Activated naive CD4-positive, alpha-beta T cell treated with anti-CD3 and anti-CD28 coated beads, Interleukin-2, amount 50 U/mL, for 72 hours (primary cell): ENCODE data around the gene ZBED5. TPM values are rescaled to one million over a fixed set of nuclear protein-coding genes. Genes with fewer than 3 reads are reported as not detected.

Source experiments
- ATAC-seq, 2 donors: fragments of 150-1000 bp; cut with Tn5 transposase; 2 replicates each; pipeline ENCODE4 v1.10.0; 2021; ENCODE audit warnings: mild to moderate bottlenecking in 2 of 2, moderate library complexity in 2 of 2
- DNase-seq, 2 donors: peaks; one replicate each; pipeline ENCODE4 v3.0.0; 2021 to 2022; ENCODE audit warnings: low spot score in 2 of 2
- H3K27ac Mint-ChIP-seq, 2 donors: one replicate each; pipeline ENCODE4 v1.8.0; 2022; ENCODE audit warnings: mild to moderate bottlenecking in 2 of 2, mixed read lengths in 2 of 2
- H3K36me3 Mint-ChIP-seq, 2 donors: one replicate each; pipeline ENCODE4 v1.8.0; 2022; ENCODE audit warnings: mixed read lengths in 2 of 2
- H3K9me3 Mint-ChIP-seq, 2 donors: one replicate each; pipeline ENCODE4 v1.8.0; 2022; ENCODE audit warnings: mixed read lengths in 2 of 2
- total RNA-seq, 2 donors: library from RNA; stranded (reverse); gene quantifications; one replicate each; pipeline ENCODE4 v1.2.3, GENCODE V29; 2022

ZBED5 gene
- total RNA-seq, 2 donors from 2014 or later = 41.2 to 43.6 TPM

DNA sequence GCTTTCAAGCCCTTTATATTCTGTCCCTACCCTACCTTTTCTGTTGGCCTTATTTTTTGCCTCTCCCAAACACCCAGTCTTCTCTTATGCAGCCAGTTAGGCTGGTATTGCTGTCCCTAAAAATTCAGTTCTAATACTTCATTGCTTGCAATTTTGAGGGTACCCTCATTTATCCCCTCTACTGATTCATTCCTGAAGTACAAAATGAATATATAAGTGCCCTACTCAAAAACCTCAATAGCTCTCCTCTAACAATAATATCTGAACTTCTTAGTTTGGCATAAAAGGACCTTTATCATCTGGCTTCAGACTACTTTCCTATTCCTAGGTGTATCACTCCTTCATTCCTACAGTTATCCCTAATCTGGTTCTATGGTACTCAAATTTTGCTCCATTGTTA, 43.9 kb downstream of the ZBED5 start:
- DNase-seq = no peak
- no peaks in the 10 kb centered on the region for H3K9me3 Mint-ChIP-seq
- peaks cover 1 to 10% of the 10 kb centered on the region in 2 donors for H3K36me3 Mint-ChIP-seq
- H3K27ac Mint-ChIP-seq = no peak overlapping the region
- no peak for ATAC-seq

DNA sequence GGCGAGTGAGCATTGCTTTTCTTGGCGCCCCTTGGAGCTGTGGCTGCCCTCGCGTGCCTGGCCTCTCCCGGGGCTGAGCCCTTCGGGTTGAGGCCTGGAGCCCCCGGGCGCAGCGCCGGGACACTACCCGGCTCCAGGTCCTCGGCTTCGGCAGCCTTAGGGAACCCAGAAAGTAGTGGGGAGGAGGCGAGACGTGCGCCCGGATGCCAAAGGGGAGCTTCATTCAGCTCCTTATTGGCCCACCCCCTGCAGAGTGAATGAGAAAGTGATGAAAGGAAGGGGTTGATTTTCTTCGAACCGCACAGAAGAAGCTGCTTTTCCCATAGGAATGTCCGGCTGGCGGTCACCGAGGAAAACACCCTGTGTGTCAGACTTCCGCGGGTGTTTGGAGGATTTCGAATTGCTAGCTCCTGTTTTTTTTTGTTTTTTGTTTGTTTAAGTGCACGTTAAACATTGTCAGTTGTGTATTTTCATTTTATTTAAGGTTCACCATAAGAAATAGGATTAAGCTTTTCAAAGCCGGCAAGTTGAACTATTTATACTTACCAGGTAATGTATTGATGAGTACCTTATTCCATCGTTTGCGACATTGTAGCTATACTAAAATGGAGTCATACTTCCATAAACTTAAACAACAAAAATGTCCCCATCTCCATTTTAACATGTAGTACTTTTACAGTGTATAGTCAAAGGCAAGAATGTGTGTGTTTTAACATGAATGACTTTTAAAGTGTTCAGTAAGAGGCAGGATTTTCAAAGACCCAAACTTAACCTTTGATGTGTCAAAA, 48.3 kb downstream of the ZBED5 start:
- no peaks in the 10 kb centered on the region for H3K9me3 Mint-ChIP-seq
- peak in 1 of 2 donors; percentile 48 for DNase-seq
- ATAC-seq = peak; percentile 19 to 21
- H3K27ac Mint-ChIP-seq = peak overlapping the region; percentile 99
- peaks cover 45 to 47% of the 10 kb centered on the region in 2 donors for H3K36me3 Mint-ChIP-seq

DNA sequence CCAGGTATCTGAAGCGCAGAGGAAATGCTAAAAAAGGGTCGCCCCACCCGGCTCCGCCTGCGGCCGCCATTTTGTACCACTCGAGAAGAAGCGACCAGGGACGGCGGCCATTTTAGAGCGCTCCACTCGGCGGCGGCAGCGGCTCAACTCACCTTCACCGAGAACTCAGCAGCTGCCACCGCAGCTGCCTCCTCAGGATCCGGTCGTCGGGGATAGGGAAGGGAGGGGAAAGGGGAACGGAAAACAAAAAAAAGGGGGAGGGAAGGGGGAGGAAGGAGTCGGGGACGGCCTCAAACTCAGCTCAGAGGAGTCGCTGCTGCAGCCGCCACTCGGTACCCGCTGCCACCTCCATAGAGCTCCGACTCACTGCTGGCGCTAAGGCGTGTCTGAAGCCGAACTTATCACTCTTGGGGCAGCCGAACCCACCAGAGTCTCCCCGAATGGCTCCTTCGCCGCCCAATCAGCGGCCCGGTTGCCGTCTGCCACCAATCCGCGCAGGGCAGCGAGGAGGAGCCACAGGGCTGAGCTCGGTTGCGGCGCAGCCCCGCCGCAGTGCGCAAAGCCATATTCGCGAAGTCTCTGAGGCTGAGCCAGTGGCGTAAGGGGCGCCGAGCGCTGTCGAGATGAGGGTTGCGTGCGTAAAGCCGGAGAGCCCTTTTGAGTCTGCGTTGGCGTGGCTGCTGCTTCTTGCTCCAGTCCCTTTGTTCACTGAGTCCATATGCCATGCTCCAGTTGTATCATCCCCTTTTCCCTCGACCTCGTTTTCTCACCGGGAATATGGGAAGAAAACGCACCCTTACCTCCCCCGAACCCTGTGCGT, 49.1 kb downstream of the ZBED5 start, which contains the start of gene EIF4G2:
EIF4G2 (minus strand) TSS at position 374 of the 820 bp plus-strand sequence.
- no peaks in the 10 kb centered on the region for H3K9me3 Mint-ChIP-seq
- peak; percentile 93 to 94 for ATAC-seq
- peak; percentile 98 to 99 for DNase-seq
- H3K27ac Mint-ChIP-seq = peak within 1 kb of the TSS; percentile 99
- H3K36me3 Mint-ChIP-seq = peaks cover 53 to 55% of the 10 kb centered on the region in 2 donors

DNA sequence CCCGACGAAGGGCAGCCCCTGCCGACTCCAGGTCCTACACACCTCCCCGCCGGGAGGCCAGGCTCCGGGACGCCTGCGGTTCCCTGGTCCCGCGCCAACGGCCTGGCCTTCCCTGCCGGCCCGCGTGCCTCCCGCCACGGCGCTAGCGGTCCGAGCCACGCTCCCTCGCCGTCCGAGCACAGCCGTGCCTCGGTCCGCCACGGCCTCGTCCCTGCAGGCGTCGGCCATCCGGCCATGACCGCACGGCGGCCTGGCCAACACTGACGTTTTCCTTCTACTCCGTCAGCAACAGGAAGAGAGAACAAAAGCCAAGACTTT, 49.7 kb downstream of the ZBED5 start:
- peak in 1 of 2 donors; percentile 83 for DNase-seq
- Mint-ChIP-seq H3K27ac (peak overlapping the region; percentile 99), H3K36me3 (peaks cover 59 to 60% of the 10 kb centered on the region in 2 donors), H3K9me3 (no peaks in the 10 kb centered on the region)
- ATAC-seq = no peak

DNA sequence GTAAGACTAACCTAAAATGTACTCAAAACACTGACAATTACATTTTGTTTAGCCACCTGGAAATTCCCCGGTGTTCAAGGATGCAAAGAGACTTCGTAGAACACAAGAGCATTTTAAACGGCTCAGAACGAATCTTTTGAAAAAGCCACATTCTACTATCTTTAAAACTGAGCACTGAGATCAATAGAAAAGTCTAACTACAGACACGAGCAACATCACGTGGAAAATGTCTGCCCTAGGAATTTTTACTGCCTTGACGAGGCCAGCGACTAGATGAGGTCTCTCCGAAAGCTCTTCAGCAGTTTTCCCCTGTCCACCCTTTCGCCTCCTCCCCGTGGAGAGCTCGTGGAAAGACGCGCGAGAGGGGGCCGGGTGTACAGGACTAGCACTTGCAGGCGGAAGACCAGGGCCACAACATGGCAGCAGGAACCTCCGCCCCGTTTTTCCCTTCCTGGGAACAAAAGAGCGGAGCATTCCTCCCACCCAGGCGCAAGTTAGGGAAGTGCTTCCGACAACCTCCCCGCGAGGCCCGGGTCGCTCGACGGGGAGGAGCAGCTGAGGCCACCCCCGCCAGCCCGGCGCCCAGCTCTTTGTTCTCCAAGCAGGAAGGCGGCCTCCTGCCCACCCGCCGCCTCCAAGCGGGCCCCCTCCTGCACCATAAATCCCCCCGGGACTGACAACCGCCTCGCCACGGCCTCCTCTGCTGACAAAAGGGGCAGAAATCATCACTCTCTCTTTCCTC, 50.2 kb downstream of the ZBED5 start:
- Mint-ChIP-seq H3K9me3 (no peaks in the 10 kb centered on the region), H3K27ac (peak overlapping the region; percentile 99), H3K36me3 (peaks cover 60 to 62% of the 10 kb centered on the region in 2 donors)
- DNase-seq (peak; percentile 47 to 73), ATAC-seq (peak; percentile 0 to 1)

DNA sequence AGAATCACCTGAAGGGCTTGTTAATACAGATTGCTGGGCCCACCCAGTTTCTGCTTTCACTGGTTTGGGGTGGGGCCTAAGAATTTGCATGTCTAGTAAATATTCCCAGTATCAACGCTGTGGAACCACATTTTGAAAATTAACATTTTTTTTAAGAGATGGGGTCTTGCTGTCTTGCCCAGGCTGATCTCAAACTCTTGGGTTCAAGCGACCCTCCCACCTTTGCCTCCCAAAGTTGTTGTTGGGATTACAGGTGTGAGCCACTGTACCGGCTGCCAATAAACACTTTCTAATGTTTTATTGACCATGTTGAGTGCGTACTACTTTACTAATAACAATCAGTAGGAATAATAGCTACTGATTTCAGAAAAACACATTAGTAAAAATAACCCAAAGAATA, 51.6 kb downstream of the ZBED5 start:
- DNase-seq (no peak), ATAC-seq (no peak)
- Mint-ChIP-seq H3K27ac (peak overlapping the region; percentile 99), H3K9me3 (no peaks in the 10 kb centered on the region), H3K36me3 (peaks cover 64 to 77% of the 10 kb centered on the region in 2 donors)

DNA sequence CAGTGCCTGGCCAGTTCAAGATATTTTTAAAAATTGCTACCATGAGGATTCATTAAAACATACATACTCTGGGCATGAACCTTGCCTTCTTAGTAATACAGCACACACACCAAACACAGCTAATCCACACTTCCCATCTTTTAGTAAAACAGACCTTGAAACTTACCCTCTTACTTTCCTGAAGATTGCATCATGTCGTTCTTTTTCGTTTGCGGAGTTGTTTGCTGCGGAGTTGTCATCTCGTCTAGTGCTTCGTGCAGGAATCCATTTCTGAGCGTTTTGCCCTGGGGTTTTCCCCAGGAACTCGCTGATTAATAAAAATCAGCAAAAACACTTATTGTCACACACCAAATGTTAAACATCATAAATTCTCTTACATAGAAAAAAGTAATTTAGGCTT, 52.1 kb downstream of the ZBED5 start:
- DNase-seq (no peak), ATAC-seq (no peak)
- no peaks in the 10 kb centered on the region for H3K9me3 Mint-ChIP-seq
- peak overlapping the region; percentile 82 to 94 for H3K27ac Mint-ChIP-seq
- H3K36me3 Mint-ChIP-seq = peaks cover 66 to 81% of the 10 kb centered on the region in 2 donors

DNA sequence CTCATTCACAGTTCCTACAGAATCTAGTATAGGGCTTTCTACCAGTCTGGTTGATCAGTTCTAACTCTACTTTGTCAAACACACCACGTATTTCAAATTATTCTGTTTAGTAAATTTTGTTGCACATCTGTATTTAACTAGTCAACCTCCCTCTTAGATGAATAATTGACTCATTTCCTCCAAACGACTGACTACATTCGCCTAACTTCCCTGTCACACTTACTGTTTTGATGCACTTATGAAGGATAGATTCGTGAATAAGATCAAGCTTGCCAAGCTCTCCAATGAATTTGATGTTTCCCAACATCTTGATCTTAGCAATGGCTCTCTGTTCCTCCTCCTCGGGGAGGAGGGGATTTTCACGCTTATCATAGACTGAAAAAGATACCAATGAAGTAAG, 54.2 kb downstream of the ZBED5 start:
- H3K27ac Mint-ChIP-seq = peak overlapping the region; percentile 44 to 75
- peaks cover 73 to 98% of the 10 kb centered on the region in 2 donors for H3K36me3 Mint-ChIP-seq

More for the DNA sequence above, 54.2 kb downstream of the ZBED5 start:
- DNase-seq (no peak), ATAC-seq (no peak)
- no peaks in the 10 kb centered on the region for H3K9me3 Mint-ChIP-seq

Other genes with a start within 250 kb of the ZBED5 start
- not detected for gene IRAG1, start 164.3 kb downstream of the ZBED5 start, total RNA-seq
- 10 to 100 TPM; 23.9 to 43.6 TPM for gene CTR9, start 106.8 kb downstream of the ZBED5 start, total RNA-seq
- 100 to 1,000 TPM; 462 to 846 TPM for gene EIF4G2, start 49.1 kb downstream of the ZBED5 start, total RNA-seq